Hematopoietic multipotent progenitor cell treated with erythropoietin and hydrocortisone succinate and interleukin-3 and kit ligand, for 15 days (in vitro differentiated cells): ENCODE measurements around the gene CDYL.

Experiments
- DNase-seq: peaks from one replicate; pipeline ENCODE4 v3.0.0-alpha.2; 2015; ENCODE audit warnings: low spot score

CDYL gene

GRCh38 chr6:4935975-4936680 lies 159.9 kb downstream of the CDYL start:
- no peak for DNase-seq

- DNase-seq, result peak; percentile 90
Measured at GRCh38 chr6:4936681-4937041, 160.5 kb downstream of the CDYL start.

GRCh38 chr6:4937414-4937813 lies 161.2 kb downstream of the CDYL start:
- DNase-seq, result no peak

GRCh38 chr6:4939241-4939640 lies 163.0 kb downstream of the CDYL start:
- DNase-seq, result no peak

GRCh38 chr6:4940416-4940815 lies 164.2 kb downstream of the CDYL start:
- DNase-seq, result no peak

- DNase-seq, result peak; percentile 88
Measured at GRCh38 chr6:4941782-4942672, 165.8 kb downstream of the CDYL start.

GRCh38 chr6:4942673-4943009 lies 166.4 kb downstream of the CDYL start:
- DNase-seq, result no peak

- DNase-seq, result no peak
Measured at GRCh38 chr6:4943716-4944115, 167.5 kb downstream of the CDYL start.

- DNase-seq, result no peak
Measured at GRCh38 chr6:4944325-4944724, 168.1 kb downstream of the CDYL start.

GRCh38 chr6:4946521-4946920 lies 170.3 kb downstream of the CDYL start:
- DNase-seq, result no peak

GRCh38 chr6:4947716-4948115 lies 171.5 kb downstream of the CDYL start:
- no peak for DNase-seq

GRCh38 chr6:4948781-4949450 lies 172.7 kb downstream of the CDYL start:
- no peak for DNase-seq

GRCh38 chr6:4950076-4950475 lies 173.9 kb downstream of the CDYL start:
- no peak for DNase-seq

GRCh38 chr6:4950836-4951533 lies 174.8 kb downstream of the CDYL start:
- no peak for DNase-seq

- DNase-seq, result no peak
Measured at GRCh38 chr6:4953440-4953839, 177.2 kb downstream of the CDYL start.

GRCh38 chr6:4956625-4957024 lies 180.4 kb downstream of the CDYL start:
- DNase-seq, result no peak

GRCh38 chr6:4957521-4958231 lies 181.5 kb downstream of the CDYL start:
- DNase-seq, result no peak

GRCh38 chr6:4958624-4959023 lies 182.4 kb downstream of the CDYL start:
- DNase-seq, result no peak

- DNase-seq, result no peak
Measured at GRCh38 chr6:4961322-4962168, 185.3 kb downstream of the CDYL start.

GRCh38 chr6:4962905-4963304 lies 186.7 kb downstream of the CDYL start:
- no peak for DNase-seq
